Kidney (tissue), 14 donors: ENCODE measurements around the gene NOTCH1. TPM values are rescaled to one million over a fixed set of nuclear protein-coding genes. Genes with fewer than 3 reads are reported as not detected.
A peak's percentile ranks its signal among the peaks of the same experiment; 100 is the strongest.
"Not testable (repeated sequence)": the region's sequence is repeated elsewhere in the genome, so short reads cannot be mapped to it uniquely, and the experiment has no call there.

Experiments
- DNase-seq, 5 donors: peaks; one replicate each; pipeline ENCODE4 v3.0.0-alpha.2; 2013 to 2020
- FAIRE-seq: peaks from 2 replicates; lab custom pipeline; 2012; peaks lifted over from hg19 to GRCh38; lab: Jason Lieb, UNC
- H3K27ac ChIP-seq, 2 donors: one replicate each; pipeline ENCODE4 v1.7.0; 2013; ENCODE audit warnings: low read depth in 2 of 2, low read length in 2 of 2, inconsistent platforms in 1 of 2
- H3K27me3 ChIP-seq: one replicate; pipeline ENCODE4 v1.7.1; 2013; ENCODE audit warnings: low read length, inconsistent platforms; ENCODE audit not compliant: control insufficient read depth, insufficient read depth
- H3K36me3 ChIP-seq, 3 donors: one replicate each; pipeline versions ENCODE4 v1.7.0 to v1.7.1; 2013; ENCODE audit warnings: low read length in 3 of 3, control low read depth in 1 of 3, inconsistent platforms in 1 of 3; ENCODE audit not compliant: insufficient read depth in 3 of 3, control insufficient read depth in 2 of 3
- H3K4me1 ChIP-seq, 3 donors: one replicate each; pipeline versions ENCODE4 v1.7.0 to v1.7.1; 2013; ENCODE audit warnings: low read length in 3 of 3, inconsistent platforms in 1 of 3, low read depth in 1 of 3; ENCODE audit not compliant: control insufficient read depth in 2 of 3, insufficient read depth in 2 of 3
- H3K4me3 ChIP-seq, 3 donors: one replicate each; pipeline versions ENCODE4 v1.7.0 to v1.8.1; 2013; ENCODE audit warnings: low read length in 3 of 3, control low read depth in 1 of 3, inconsistent platforms in 1 of 3
- H3K9ac ChIP-seq, 3 donors: one replicate each; pipeline versions ENCODE4 v1.7.0 to v1.7.1; 2013; ENCODE audit warnings: low read length in 3 of 3, control low read depth in 1 of 3, inconsistent platforms in 1 of 3
- H3K9me3 ChIP-seq, 3 donors: one replicate each; pipeline versions ENCODE4 v1.7.0 to v1.7.1; 2013; ENCODE audit warnings: low read length in 3 of 3, control low read depth in 1 of 3, inconsistent platforms in 1 of 3; ENCODE audit not compliant: control insufficient read depth in 2 of 3, insufficient read depth in 1 of 3
- CTCF ChIP-seq: IDR thresholded peaks from 3 replicates; pipeline ENCODE4 v1.5.1; 2012; ENCODE audit warnings: mild to moderate bottlenecking, moderate library complexity, borderline replicate concordance; ENCODE audit not compliant: insufficient read depth; ENCODE audit errors: extremely low read depth
- intact Hi-C: fragments of 100-400 bp; cut with DNase I; formaldehyde crosslinking; loops from one replicate; pipeline ENCODE4 v1.11.1; 2022
- polyA plus RNA-seq: library from polyadenylated mRNA; stranded (reverse); fragments of 350-450 nt; fragmentation: Illumina TruSeq; extraction: RNeasy Lipid Tissue Mini Kit (QIAGEN cat#74804); gene quantifications from one replicate; pipeline ENCODE4 v1.2.3, GENCODE V29; 2014; ENCODE audit warnings: low read depth, low replicate concordance; ENCODE audit not compliant: insufficient read depth
- total RNA-seq: library from RNA; stranded (reverse); fragmentation: NEBNext Ultra II Directional; extraction: Animal tissue kit (Norgen Biotek cat#: 25700); gene quantifications from one replicate; pipeline ENCODE4 v1.2.1, GENCODE V29; 2021
- donor health status: control.
- donor health status: control.
- donor health status: control.
- donor health status: control.
- donor health status: control.
- donor health status: DM: yes; HTN: yes; CAD: no.
- donor health status: Normal renal cell carcinoma (clear cell type).

Gene NOTCH1
- total and polyA plus RNA-seq, 2 donors from 2014 or later, result 6.5 to 77.2 TPM

- H3K36me3 ChIP-seq, result no peaks in the 10 kb centered on the region
- no peaks in the 10 kb centered on the region for H3K9me3 ChIP-seq
- H3K4me1 ChIP-seq, result peaks cover 0 to 9% (median 0%) of the 10 kb centered on the region in 3 donors
- intact Hi-C loops, result no loop called here
- H3K4me3 ChIP-seq, result no peak overlapping the region
- H3K27me3 ChIP-seq, result no peaks in the 10 kb centered on the region
- H3K27ac ChIP-seq, result no peak overlapping the region
- DNase-seq (peak in 1 of 5 donors; percentile 76), FAIRE-seq (no peak)
- no peak overlapping the region for H3K9ac ChIP-seq
- TF ChIP-seq CTCF, result no peak
Observed at GRCh38 chr9:136576269-136576626, 30.4 kb upstream of the NOTCH1 start.

GRCh38 chr9:136575626-136576268, 29.9 kb upstream of the NOTCH1 start:
- peak in 1 of 5 donors; percentile 63 for DNase-seq
- Histone ChIP-seq H3K4me3 (no peak overlapping the region), H3K4me1 (peaks cover 0 to 9% (median 0%) of the 10 kb centered on the region in 3 donors), H3K27me3 (no peaks in the 10 kb centered on the region), H3K36me3 (no peaks in the 10 kb centered on the region), H3K9ac (no peak overlapping the region), H3K27ac (no peak overlapping the region), H3K9me3 (no peaks in the 10 kb centered on the region)
- TF ChIP-seq CTCF, result no peak
- no peak for FAIRE-seq
- intact Hi-C loops, result no loop called here

- H3K4me1 ChIP-seq, H3K36me3 ChIP-seq, H3K9me3 ChIP-seq, H3K27me3 ChIP-seq, H3K9ac ChIP-seq, H3K4me3 ChIP-seq, intact Hi-C loops, H3K27ac ChIP-seq, FAIRE-seq: not testable (repeated sequence)
- DNase-seq, result peak in 1 of 5 donors; percentile 49
Observed at GRCh38 chr9:136574606-136575005, 28.8 kb upstream of the NOTCH1 start.

- Histone ChIP-seq H3K4me3 (no peak overlapping the region), H3K9me3 (peaks cover 0 to 6% (median 0%) of the 10 kb centered on the region in 3 donors), H3K9ac (no peak overlapping the region), H3K36me3 (no peaks in the 10 kb centered on the region), H3K4me1 (peaks cover 0 to 16% (median 7%) of the 10 kb centered on the region in 3 donors), H3K27ac (no peak overlapping the region), H3K27me3 (no peaks in the 10 kb centered on the region)
- intact Hi-C loops, result no loop called here
- no peak for TF ChIP-seq CTCF
- FAIRE-seq (no peak), DNase-seq (peak in 1 of 5 donors; percentile 60)
Observed at GRCh38 chr9:136572828-136573625, 27.2 kb upstream of the NOTCH1 start.
